H54 (cell line): Measurements from ENCODE around the gene KIF24.

Experiments
- DNase-seq: peaks from one replicate; pipeline ENCODE4 v3.0.0; 2011; ENCODE audit warnings: low spot score, mixed read lengths; ENCODE audit not compliant: insufficient read length
- FAIRE-seq: peaks from 3 replicates; lab custom pipeline; 2011; peaks lifted over from hg19 to GRCh38; lab: Jason Lieb, UNC
- POLR2A ChIP-seq: IDR thresholded peaks from 2 replicates; pipeline ENCODE4 v1.6.1; 2011; ENCODE audit warnings: low read depth, mild to moderate bottlenecking, low read length

Gene KIF24, protein sequence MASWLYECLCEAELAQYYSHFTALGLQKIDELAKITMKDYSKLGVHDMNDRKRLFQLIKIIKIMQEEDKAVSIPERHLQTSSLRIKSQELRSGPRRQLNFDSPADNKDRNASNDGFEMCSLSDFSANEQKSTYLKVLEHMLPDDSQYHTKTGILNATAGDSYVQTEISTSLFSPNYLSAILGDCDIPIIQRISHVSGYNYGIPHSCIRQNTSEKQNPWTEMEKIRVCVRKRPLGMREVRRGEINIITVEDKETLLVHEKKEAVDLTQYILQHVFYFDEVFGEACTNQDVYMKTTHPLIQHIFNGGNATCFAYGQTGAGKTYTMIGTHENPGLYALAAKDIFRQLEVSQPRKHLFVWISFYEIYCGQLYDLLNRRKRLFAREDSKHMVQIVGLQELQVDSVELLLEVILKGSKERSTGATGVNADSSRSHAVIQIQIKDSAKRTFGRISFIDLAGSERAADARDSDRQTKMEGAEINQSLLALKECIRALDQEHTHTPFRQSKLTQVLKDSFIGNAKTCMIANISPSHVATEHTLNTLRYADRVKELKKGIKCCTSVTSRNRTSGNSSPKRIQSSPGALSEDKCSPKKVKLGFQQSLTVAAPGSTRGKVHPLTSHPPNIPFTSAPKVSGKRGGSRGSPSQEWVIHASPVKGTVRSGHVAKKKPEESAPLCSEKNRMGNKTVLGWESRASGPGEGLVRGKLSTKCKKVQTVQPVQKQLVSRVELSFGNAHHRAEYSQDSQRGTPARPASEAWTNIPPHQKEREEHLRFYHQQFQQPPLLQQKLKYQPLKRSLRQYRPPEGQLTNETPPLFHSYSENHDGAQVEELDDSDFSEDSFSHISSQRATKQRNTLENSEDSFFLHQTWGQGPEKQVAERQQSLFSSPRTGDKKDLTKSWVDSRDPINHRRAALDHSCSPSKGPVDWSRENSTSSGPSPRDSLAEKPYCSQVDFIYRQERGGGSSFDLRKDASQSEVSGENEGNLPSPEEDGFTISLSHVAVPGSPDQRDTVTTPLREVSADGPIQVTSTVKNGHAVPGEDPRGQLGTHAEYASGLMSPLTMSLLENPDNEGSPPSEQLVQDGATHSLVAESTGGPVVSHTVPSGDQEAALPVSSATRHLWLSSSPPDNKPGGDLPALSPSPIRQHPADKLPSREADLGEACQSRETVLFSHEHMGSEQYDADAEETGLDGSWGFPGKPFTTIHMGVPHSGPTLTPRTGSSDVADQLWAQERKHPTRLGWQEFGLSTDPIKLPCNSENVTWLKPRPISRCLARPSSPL (N-terminal part only)

DNA sequence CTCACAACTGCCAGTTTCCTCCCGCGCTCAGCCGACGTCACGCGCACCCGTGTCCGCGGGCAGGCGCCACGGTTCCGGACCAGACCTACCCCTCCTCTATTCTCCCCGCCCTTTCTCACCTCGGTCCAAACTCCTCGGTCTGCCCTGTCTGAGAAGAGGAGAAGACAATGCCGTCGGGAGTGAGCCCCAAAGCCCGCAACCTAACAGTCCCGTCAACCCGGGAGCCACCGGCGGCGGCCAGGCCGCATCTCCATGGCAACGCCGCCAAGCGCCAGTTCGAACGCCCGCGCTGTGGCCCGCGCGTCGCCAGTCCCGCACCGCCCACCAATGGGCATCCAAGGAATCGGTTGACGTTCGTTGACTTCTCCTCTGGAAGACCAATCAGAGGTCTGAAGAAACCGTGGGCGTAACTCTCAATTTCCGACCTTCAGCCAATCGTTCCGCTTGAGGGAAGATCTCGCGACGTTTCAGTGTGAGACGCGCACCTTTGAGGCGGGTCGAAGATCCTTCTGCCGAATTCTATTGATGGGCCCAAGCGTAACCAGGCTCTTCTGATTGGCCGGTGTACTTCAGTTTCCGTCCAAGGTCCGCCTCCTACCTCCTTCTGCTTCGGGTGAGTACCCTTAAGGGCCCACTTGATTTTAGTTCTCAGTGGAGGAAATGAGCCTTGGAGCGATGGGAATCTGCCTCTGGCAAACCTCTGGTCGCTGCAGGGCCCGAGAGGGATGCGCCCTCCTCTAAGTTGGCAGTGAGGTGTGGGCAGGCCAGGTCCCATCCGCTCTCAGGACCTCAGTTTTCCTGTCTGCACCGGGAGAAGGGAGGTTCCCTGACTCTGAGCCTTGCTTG, at the start of gene KIF24, which contains the start of gene NUDT2:
Gene KIF24, minus strand, starts transcription at position 282 of the 846 bp plus-strand sequence. CDS start 17,922 bp downstream, outside the sequence.
Gene NUDT2, plus strand, starts transcription at position 583 of the 846 bp plus-strand sequence. CDS start 9,471 bp downstream, outside the sequence.
- FAIRE-seq (peak; percentile 99), DNase-seq (peak; percentile 95)
- TF ChIP-seq POLR2A = peak; percentile 81

GRCh38 chr9:34378376-34379060, 49.5 kb upstream of the KIF24 start:
- no peak for DNase-seq
- TF ChIP-seq POLR2A = no peak
- FAIRE-seq = no peak

- TF ChIP-seq POLR2A = no peak
- no peak for FAIRE-seq
- DNase-seq = peak; percentile 19
These were observed 48.3 kb upstream of the KIF24 start for GRCh38 chr9:34377404-34377746.

- TF ChIP-seq POLR2A = peak; percentile 34; the same call in 1 of the 2 replicates
- peak; percentile 78 for FAIRE-seq
- DNase-seq = peak; percentile 95
These were observed 47.7 kb upstream of the KIF24 start, which contains the start of gene MYORG for GRCh38 chr9:34376596-34377403. Gene MYORG, minus strand, starts transcription at chr9:34376898. Its CDS starts 3,955 bp downstream, at chr9:34372943.

- DNase-seq (no peak), FAIRE-seq (no peak)
- TF ChIP-seq POLR2A = no peak
These were observed 47.0 kb upstream of the KIF24 start for GRCh38 chr9:34375901-34376595.

DNA sequence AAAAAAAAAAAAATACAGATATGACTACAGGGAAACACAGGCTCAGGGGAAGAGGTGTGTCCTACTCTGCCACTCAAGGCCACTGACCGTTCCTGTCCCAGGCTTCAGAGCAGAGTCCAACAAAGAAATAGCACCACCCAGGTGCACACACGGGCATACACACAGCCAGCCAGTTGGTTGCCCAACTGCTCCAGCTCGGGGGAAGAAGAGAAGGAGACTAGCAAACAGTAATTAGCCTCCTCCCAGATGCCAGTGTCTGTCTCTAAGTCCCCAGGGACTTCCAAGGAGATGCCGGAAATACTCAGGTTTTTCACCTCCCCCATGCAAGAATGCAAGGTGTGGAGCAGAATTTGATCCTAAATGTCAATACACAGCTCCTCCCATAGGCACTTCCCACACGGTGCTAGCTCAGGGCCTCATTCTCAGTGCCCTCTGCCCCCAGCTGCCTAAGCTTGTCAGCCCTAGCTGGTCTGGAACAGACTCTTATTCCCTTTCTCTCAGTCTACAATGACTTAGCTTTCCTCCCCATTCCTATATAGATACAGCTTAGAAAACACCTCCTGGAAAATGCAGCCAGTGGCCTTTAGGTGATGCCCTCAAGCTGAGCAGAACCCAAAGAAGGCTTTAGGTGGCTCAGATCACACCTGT, 46.0 kb upstream of the KIF24 start:
- FAIRE-seq = no peak
- DNase-seq = no peak
- no peak for TF ChIP-seq POLR2A

- no peak for DNase-seq
- TF ChIP-seq POLR2A = no peak
- no peak for FAIRE-seq
These were observed 45.3 kb upstream of the KIF24 start for GRCh38 chr9:34374339-34374738.

DNA sequence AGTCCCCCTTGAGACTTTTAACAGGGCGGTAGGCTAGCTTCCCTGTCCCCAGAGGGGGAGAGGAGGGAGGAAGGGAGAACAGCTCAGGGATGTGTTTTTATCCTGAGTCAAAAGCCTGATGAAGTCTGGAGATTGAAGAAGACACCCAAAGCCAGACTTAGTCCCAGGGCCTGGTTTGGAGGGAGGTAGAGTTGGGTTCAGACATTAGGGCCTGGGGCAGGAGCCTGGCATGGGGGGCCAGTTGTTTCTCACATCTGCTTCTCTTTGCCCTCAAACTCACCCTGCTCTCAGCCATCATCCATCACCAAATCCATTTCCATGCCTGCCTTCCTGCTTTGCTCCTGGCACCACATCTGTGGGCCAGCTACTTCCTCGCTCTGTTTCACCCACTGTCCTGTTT, 44.7 kb upstream of the KIF24 start:
- no peak for FAIRE-seq
- no peak for DNase-seq
- no peak for TF ChIP-seq POLR2A

GRCh38 chr9:34372467-34373011, 43.5 kb upstream of the KIF24 start:
- TF ChIP-seq POLR2A = no peak
- FAIRE-seq = no peak
- DNase-seq = no peak

DNA sequence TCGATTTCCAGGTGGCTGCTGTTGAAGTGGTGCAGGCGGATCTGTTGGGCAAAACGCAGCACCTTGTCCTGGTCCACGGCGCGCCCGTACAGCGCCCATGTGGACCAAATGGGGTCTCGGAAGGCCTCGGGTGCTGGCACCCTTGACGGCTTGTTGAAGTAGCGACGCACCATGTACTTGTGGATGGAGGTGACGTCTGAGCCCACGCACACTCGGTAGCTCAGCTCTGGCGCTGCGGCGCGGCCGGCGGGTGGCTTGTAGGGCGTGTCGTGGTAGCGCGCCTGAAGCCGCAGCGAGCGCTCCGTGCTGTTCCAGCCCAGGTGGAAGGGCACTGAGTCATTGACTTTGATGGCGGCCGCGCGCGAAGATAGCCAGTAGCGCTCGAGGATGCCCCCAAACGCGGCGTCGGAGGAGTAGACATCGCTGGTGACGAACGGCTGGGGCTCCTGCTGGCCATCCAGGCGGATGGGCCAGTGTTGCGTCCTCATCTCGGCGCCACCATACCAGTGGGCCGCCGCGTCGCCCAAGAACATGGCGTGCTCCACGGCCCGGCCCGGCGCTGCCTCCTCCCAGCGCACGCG, 42.9 kb upstream of the KIF24 start:
- DNase-seq (no peak), FAIRE-seq (no peak)
- TF ChIP-seq POLR2A = no peak
